NT2/D1 (cell line): Measurements from ENCODE around the gene FRAS1.

Experiments
- DNase-seq: peaks from one replicate; pipeline ENCODE4 v3.0.0-alpha.2; 2011; ENCODE audit warnings: low read depth, low spot score
- H3K27me3 ChIP-seq: 2 replicates; pipeline ENCODE4 v1.6.0; 2011; ENCODE audit warnings: mild to moderate bottlenecking; ENCODE audit not compliant: insufficient read length, insufficient read depth
- H3K36me3 ChIP-seq: 2 replicates; pipeline ENCODE4 v1.6.1; 2011; ENCODE audit warnings: mild to moderate bottlenecking, low read length, mixed read lengths; ENCODE audit not compliant: insufficient read depth, insufficient read length
- H3K4me1 ChIP-seq: 2 replicates; pipeline ENCODE4 v1.5.1; 2011; ENCODE audit not compliant: insufficient read depth, insufficient read length
- H3K4me3 ChIP-seq: 2 replicates; pipeline ENCODE4 v1.5.1; 2011; ENCODE audit warnings: low read depth; ENCODE audit not compliant: insufficient read length
- H3K9ac ChIP-seq: 2 replicates; pipeline ENCODE4 v1.6.0; 2011; ENCODE audit warnings: low read depth; ENCODE audit not compliant: insufficient read length
- H3K9me3 ChIP-seq: 2 replicates; pipeline ENCODE4 v1.5.1; 2011; ENCODE audit warnings: mild to moderate bottlenecking, low read length; ENCODE audit not compliant: insufficient read depth
- SUZ12 ChIP-seq: IDR thresholded peaks from 2 replicates; pipeline ENCODE4 v1.6.1; 2011; ENCODE audit not compliant: insufficient read length, insufficient read depth; ENCODE audit errors: extremely low read depth
- YY1 ChIP-seq: IDR thresholded peaks from 2 replicates; pipeline ENCODE4 v1.6.1; 2011; ENCODE audit not compliant: insufficient read length, insufficient read depth
- ZNF274 ChIP-seq: IDR thresholded peaks from 2 replicates; pipeline ENCODE4 v1.6.1; 2011; ENCODE audit warnings: mild to moderate bottlenecking, low read depth, low read length

The FRAS1 gene

DNA sequence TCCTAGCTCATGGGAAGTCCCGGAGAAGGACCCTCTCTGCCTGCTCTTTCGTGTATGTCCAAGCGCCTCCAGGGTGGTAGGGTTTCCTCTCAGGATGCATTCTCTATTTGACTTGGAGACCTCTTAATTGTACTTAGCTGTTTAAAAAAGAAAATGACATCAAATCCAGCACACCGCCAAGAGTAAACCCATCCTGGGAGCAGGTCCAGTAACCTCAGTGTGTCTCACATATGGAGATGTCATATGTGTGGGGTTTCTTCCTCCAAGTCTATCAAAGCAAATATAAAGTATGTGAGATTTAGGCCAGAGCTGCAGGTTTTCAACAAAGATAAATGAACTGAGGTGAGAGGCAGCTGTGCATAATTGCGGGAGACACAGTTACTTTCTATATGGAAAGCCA lies 285.0 kb downstream of the FRAS1 start:
- H3K4me3 ChIP-seq = no peak overlapping the region
- no peak for DNase-seq
- H3K9me3 ChIP-seq = peaks cover 4% of the 10 kb centered on the region; the same call in 1 of the 2 replicates
- H3K27me3 ChIP-seq = no peaks in the 10 kb centered on the region
- peaks cover 4% of the 10 kb centered on the region for H3K4me1 ChIP-seq
- TF ChIP-seq YY1 (no peak), SUZ12 (no peak), ZNF274 (no peak)
- H3K9ac ChIP-seq = no peak overlapping the region
- H3K36me3 ChIP-seq = peaks cover 22% of the 10 kb centered on the region

DNA sequence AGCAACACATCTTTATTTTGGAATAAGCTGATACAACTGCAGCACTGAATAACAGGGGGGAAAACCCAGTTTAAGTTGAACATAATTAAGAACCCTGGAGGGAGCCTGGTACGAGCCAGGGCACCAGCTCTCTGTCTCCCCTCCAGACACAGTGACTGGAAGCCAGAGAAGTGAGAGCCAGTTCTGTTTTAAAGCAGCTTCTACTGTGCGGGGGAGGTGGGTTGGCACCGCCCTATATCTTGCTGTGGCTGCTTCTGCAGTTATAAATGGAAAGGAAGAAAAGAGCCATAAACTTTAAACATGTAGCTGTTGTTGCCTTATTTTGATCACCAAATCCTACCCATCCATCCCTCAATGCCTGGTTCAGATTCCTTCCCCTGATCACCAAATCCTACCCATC lies 286.6 kb downstream of the FRAS1 start:
- no peak overlapping the region for H3K4me3 ChIP-seq
- no peaks in the 10 kb centered on the region for H3K9me3 ChIP-seq
- peaks cover 9% of the 10 kb centered on the region for H3K36me3 ChIP-seq
- no peak overlapping the region for H3K9ac ChIP-seq
- TF ChIP-seq YY1 (no peak), ZNF274 (no peak), SUZ12 (no peak)
- H3K27me3 ChIP-seq = no peaks in the 10 kb centered on the region
- DNase-seq = no peak
- no peaks in the 10 kb centered on the region for H3K4me1 ChIP-seq

DNA sequence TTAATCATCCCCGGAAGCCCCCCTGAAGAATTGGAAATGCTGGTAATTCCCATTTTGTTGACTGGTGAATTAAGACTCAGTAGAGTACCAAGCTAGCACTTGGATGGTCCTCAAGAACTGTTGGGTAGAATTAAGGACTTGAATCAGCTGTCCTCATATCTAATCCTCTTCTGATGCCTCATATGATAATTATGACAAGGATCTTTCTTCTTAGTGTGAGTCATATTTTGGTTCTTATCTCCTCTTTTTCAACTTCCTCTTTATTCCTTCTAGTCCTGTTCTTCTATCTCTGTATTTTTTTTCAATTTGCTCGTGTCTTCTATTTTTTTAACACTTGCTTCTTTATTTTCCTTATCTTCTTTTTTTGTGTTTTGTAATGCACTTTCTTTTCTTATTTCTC lies 288.1 kb downstream of the FRAS1 start:
- H3K4me1 ChIP-seq = no peaks in the 10 kb centered on the region
- TF ChIP-seq SUZ12 (no peak), YY1 (no peak), ZNF274 (no peak)
- peaks cover 2% of the 10 kb centered on the region for H3K36me3 ChIP-seq
- no peak overlapping the region for H3K4me3 ChIP-seq
- no peaks in the 10 kb centered on the region for H3K9me3 ChIP-seq
- no peaks in the 10 kb centered on the region for H3K27me3 ChIP-seq
- H3K9ac ChIP-seq = no peak overlapping the region
- DNase-seq = no peak

DNA sequence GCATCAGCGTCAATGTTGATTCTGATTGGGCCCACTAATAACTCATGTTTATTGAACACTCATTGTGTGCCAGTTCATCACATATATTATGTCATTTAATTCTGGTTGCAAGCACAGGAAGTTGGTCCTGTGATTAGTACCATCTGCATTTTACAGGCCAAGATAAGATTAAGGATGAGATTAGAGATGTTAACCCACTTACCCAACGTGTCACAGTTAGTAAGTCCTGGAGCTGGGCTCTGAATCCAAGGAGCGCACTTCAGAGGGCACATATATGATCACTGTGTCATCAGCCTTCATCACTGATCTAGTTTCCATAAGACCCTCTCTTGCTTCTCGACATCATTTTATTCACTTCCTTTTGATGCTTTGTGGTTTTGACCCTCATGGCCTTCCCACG lies 289.1 kb downstream of the FRAS1 start:
- Histone ChIP-seq H3K4me3 (no peak overlapping the region), H3K4me1 (no peaks in the 10 kb centered on the region), H3K27me3 (no peaks in the 10 kb centered on the region), H3K9ac (no peak overlapping the region), H3K9me3 (no peaks in the 10 kb centered on the region), H3K36me3 (no peaks in the 10 kb centered on the region)
- DNase-seq = no peak
- TF ChIP-seq ZNF274 = no peak
- no peak for TF ChIP-seq SUZ12
- TF ChIP-seq YY1 = no peak

DNA sequence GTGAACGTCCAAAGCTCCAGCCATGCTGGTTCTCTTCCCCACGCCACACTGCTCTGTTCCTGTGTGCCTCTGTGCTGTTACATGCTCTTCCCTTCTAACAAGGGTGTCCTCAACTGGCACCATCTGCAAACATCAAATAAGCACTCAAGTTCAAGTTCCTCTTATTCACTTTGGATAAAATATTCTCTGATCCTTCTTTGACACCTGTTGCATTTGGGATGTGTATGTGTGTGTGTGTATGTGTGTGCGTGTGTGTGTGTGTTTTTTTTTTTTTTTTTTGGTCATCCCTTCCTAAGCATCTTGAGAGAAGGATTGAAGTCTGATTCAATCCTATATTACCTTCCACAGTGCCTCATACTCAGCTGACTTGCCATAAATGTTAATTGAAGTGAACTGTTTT lies 290.4 kb downstream of the FRAS1 start:
- no peaks in the 10 kb centered on the region for H3K27me3 ChIP-seq
- no peak overlapping the region for H3K9ac ChIP-seq
- DNase-seq = no peak
- no peaks in the 10 kb centered on the region for H3K4me1 ChIP-seq
- H3K4me3 ChIP-seq = no peak overlapping the region
- no peaks in the 10 kb centered on the region for H3K9me3 ChIP-seq
- H3K36me3 ChIP-seq = no peaks in the 10 kb centered on the region
- no peak for TF ChIP-seq ZNF274
- no peak for TF ChIP-seq SUZ12
- no peak for TF ChIP-seq YY1

DNA sequence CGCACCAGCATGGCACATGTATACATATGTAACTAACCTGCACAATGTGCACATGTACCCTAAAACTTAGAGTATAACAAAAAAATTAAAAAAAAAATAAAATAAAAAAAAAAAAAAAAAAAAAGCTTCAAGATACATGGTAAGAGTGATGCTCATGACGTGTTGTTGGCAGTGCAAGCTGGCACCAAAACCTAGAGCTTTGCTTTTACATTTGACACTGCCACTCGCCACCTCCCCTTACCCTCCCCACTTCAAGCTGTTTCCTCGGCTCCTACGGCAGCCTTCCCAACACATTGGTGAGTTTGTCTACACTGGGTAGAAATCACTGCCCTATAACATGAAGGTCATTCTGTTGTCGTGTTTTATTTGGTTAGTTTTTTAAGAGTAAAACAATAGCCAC lies 296.8 kb downstream of the FRAS1 start:
- no peaks in the 10 kb centered on the region for H3K36me3 ChIP-seq
- H3K4me1 ChIP-seq = no peaks in the 10 kb centered on the region
- no peak overlapping the region for H3K9ac ChIP-seq
- TF ChIP-seq ZNF274 (no peak), SUZ12 (no peak), YY1 (no peak)
- H3K4me3 ChIP-seq = no peak overlapping the region
- H3K9me3 ChIP-seq = no peaks in the 10 kb centered on the region
- no peaks in the 10 kb centered on the region for H3K27me3 ChIP-seq
- DNase-seq = no peak

DNA sequence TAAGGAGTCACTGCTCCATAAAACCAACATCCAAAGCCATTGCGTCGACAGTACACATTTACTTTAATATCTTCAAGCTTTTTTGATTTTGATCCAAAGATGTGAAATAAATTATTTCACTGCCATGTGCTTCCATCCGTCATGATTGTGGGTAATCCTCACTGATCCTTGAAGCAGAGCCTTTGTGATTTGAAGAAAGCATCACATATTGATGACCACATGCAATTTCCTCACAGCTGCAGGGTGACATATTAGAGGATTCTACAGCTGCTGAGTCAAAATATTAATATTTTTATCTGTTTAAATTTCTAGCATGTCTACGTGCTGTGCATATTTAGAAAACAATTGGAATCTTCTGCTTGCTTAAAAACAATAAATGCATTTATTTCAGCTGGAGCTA lies 297.7 kb downstream of the FRAS1 start:
- Histone ChIP-seq H3K9me3 (no peaks in the 10 kb centered on the region), H3K9ac (no peak overlapping the region), H3K4me3 (no peak overlapping the region), H3K4me1 (no peaks in the 10 kb centered on the region), H3K27me3 (no peaks in the 10 kb centered on the region), H3K36me3 (no peaks in the 10 kb centered on the region)
- no peak for TF ChIP-seq ZNF274
- no peak for TF ChIP-seq SUZ12
- no peak for TF ChIP-seq YY1
- no peak for DNase-seq

DNA sequence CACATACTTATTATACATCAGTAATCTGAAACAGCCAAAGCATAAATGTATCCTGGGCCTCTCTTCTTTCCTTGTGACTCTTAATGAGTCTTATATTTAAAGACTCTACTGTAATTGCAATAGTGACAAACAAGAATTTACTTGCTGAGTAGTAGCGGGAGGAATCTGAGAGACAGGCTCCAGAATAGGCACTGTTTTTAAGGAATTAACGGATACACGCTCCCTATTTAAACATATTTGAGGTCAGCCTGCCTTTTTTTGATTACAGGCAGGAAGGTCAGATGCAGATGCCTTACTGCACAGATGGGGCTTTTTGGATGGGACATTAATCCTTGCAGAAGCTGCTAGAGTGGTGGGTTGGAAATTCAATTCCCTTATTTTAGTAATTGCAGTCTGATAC lies 298.2 kb downstream of the FRAS1 start:
- no peak for DNase-seq
- TF ChIP-seq ZNF274 (no peak), YY1 (no peak), SUZ12 (no peak)

More for the DNA sequence above, 298.2 kb downstream of the FRAS1 start:
- no peaks in the 10 kb centered on the region for H3K27me3 ChIP-seq
- no peaks in the 10 kb centered on the region for H3K36me3 ChIP-seq
- no peak overlapping the region for H3K9ac ChIP-seq
- no peak overlapping the region for H3K4me3 ChIP-seq
- no peaks in the 10 kb centered on the region for H3K9me3 ChIP-seq
- no peaks in the 10 kb centered on the region for H3K4me1 ChIP-seq
